K562 (cell line): ENCODE data around the gene KLHL15.

Experiments
- CTCF ChIP-seq, 3 experiments: IDR thresholded peaks in 2 of 3; conservative IDR thresholded peaks in 1 of 3; 2 replicates each; pipeline ENCODE4 v1.5.1; 2011 to 2012; ENCODE audit warnings: low read length in 3 of 3, mild to moderate bottlenecking in 3 of 3, control low read depth in 2 of 3, improper control_type of control experiment in 1 of 3, inconsistent platforms in 1 of 3, low read depth in 1 of 3, mixed read lengths in 1 of 3, moderate library complexity in 1 of 3; ENCODE audit not compliant: insufficient read depth in 2 of 3
- GABPA ChIP-seq: fragments of 200-800 bp; sonication (Bioruptor generic); conservative IDR thresholded peaks from 2 replicates; pipeline ENCODE4 v1.6.1; 2016; ENCODE audit warnings: low read depth, missing genetic modification characterization, missing compliant biosample characterization
- GTF2F1 ChIP-seq: IDR thresholded peaks from 2 replicates; pipeline ENCODE4 v1.6.1; 2011; ENCODE audit warnings: low read depth, low read length, improper control_type of control experiment
- POLR2A ChIP-seq: fragments of 450-650 bp; conservative IDR thresholded peaks from 2 replicates; pipeline ENCODE4 v1.6.1; 2016
- POLR2AphosphoS2 ChIP-seq: IDR thresholded peaks from 2 replicates; pipeline ENCODE4 v1.6.1; 2012; ENCODE audit warnings: low read length, improper control_type of control experiment
- PRDM10 ChIP-seq: fragments of 450-650 bp; IDR thresholded peaks from 2 replicates; pipeline ENCODE4 v1.6.1; 2018; ENCODE audit not compliant: partially characterized antibody
- SMC3 ChIP-seq: conservative IDR thresholded peaks from 2 replicates; pipeline ENCODE4 v1.6.1; 2011; ENCODE audit warnings: low read depth, low read length, improper control_type of control experiment; ENCODE audit not compliant: insufficient read depth
- TOE1 ChIP-seq, 2 experiments: fragments of 450-650 bp in 1 of 2; sonication (generic) in 1 of 2; formaldehyde crosslinking in 1 of 2; IDR thresholded peaks; 2 replicates each; pipeline versions ENCODE4 v1.7.1 to v1.8.0; 2016 to 2022; ENCODE audit warnings: borderline replicate concordance in 2 of 2, mild to moderate bottlenecking in 2 of 2, antibody characterized with exemption in 1 of 2, inconsistent platforms in 1 of 2, low read depth in 1 of 2, missing genetic modification reagents in 1 of 2, moderate library complexity in 1 of 2
- ZNF707 ChIP-seq: fragments of 250-450 bp; sonication (Bioruptor Pico); conservative IDR thresholded peaks from 2 replicates; pipeline ENCODE4 v1.8.0; 2022; ENCODE audit warnings: inconsistent platforms, mild to moderate bottlenecking, moderate library complexity
- ZNF76 ChIP-seq: fragments of 250-450 bp; sonication (Bioruptor Pico); IDR thresholded peaks from 2 replicates; pipeline ENCODE4 v1.4.0; 2020; ENCODE audit warnings: mild to moderate bottlenecking, moderate library complexity, borderline replicate concordance

DNA sequence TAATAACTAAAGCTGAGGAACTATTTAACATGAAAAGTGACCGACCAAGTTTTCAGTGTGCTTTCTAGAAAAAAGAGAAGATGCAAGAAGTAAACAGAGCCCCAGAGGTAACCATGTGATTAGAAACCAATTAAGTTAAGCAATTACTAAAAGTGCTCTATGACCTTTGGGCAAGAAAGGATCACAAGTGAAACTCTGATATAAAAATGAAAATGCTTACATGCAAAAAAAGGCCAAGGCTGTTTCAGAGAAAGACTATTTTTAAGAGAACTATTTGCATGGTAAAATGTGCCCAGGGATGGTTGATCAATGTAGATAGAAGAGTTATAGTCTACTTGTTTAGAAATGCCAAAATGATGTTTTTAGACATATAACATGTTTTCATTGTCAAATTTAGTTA, 22.0 kb downstream of the KLHL15 start:
- TF ChIP-seq POLR2A = no peak
- no peak for TF ChIP-seq SMC3
- TF ChIP-seq ZNF707 (CRISPR knock-in tag) = no peak
- no peak for TF ChIP-seq GABPA
- TF ChIP-seq TOE1 (IDR thresholded peaks at IDR 0.05; ENCODE audit: borderline replicate concordance) = no peak
- TF ChIP-seq TOE1 (CRISPR knock-in tag; IDR thresholded peaks at IDR 0.05; ENCODE audit: borderline replicate concordance, low read depth) = no peak
- no peak for TF ChIP-seq ZNF76 (CRISPR knock-in tag)
- TF ChIP-seq PRDM10 = no peak
- no peak for TF ChIP-seq POLR2AphosphoS2
- TF ChIP-seq GTF2F1 = no peak
- no peak for TF ChIP-seq CTCF (IDR thresholded peaks at IDR 0.05 in 2 of 3, conservative IDR thresholded peaks at IDR 0.05 in 1 of 3; ENCODE audit: insufficient read depth in 2 of 3, low read depth in 1 of 3, low read length in 3 of 3)
